ENCODE results near the gene NT5C1B. TPM values are rescaled to one million over a fixed set of nuclear protein-coding genes. Genes with fewer than 3 reads are reported as not detected.

NT5C1B gene
- total RNA-seq, 1 donor from 2014 or later: not detected

- DNase-seq (ENCODE audit: low read depth in 2 of 2): no peak
Measured at GRCh38 chr2:18551169-18551568, 38.2 kb downstream of the NT5C1B start.

- no peak for DNase-seq (ENCODE audit: low read depth in 2 of 2)
Measured at GRCh38 chr2:18550433-18550832, 38.9 kb downstream of the NT5C1B start.

GRCh38 chr2:18549083-18549482 is 40.3 kb downstream of the NT5C1B start:
- DNase-seq (ENCODE audit: low read depth in 2 of 2): no peak

GRCh38 chr2:18548621-18549020 is 40.7 kb downstream of the NT5C1B start:
- no peak for DNase-seq (ENCODE audit: low read depth in 2 of 2)

- DNase-seq (ENCODE audit: low read depth in 2 of 2): no peak
Measured at GRCh38 chr2:18546567-18546966, 42.8 kb downstream of the NT5C1B start.

- peak in 1 of 2 donors; percentile 50 for DNase-seq (ENCODE audit: low read depth in 2 of 2)
Measured at GRCh38 chr2:18545384-18545783, 44.0 kb downstream of the NT5C1B start.

- no peak for DNase-seq (ENCODE audit: low read depth in 2 of 2)
Measured at GRCh38 chr2:18544171-18544570, 45.2 kb downstream of the NT5C1B start.

- no peak for DNase-seq (ENCODE audit: low read depth in 2 of 2)
Measured at GRCh38 chr2:18540872-18541271, 48.5 kb downstream of the NT5C1B start.

- no peak for DNase-seq (ENCODE audit: low read depth in 2 of 2)
Measured at GRCh38 chr2:18536697-18537096, 52.7 kb downstream of the NT5C1B start.

- peak in 1 of 2 donors; percentile 61 for DNase-seq (ENCODE audit: low read depth in 2 of 2)
Measured at GRCh38 chr2:18536100-18536499, 53.3 kb downstream of the NT5C1B start.

GRCh38 chr2:18531194-18531593 is 58.2 kb downstream of the NT5C1B start:
- no peak for DNase-seq (ENCODE audit: low read depth in 2 of 2)

GRCh38 chr2:18527822-18528221 is 61.5 kb downstream of the NT5C1B start:
- DNase-seq (ENCODE audit: low read depth in 2 of 2): no peak

- peak; percentile 11 to 24 for DNase-seq (ENCODE audit: low read depth in 2 of 2)
Measured at GRCh38 chr2:18527326-18527725, 62.0 kb downstream of the NT5C1B start.

GRCh38 chr2:18526429-18526828 is 62.9 kb downstream of the NT5C1B start:
- DNase-seq (ENCODE audit: low read depth in 2 of 2): no peak

- no peak for DNase-seq (ENCODE audit: low read depth in 2 of 2)
Measured at GRCh38 chr2:18525852-18526251, 63.5 kb downstream of the NT5C1B start.

GRCh38 chr2:18525236-18525635 is 64.1 kb downstream of the NT5C1B start:
- DNase-seq (ENCODE audit: low read depth in 2 of 2): no peak

- DNase-seq (ENCODE audit: low read depth in 2 of 2): no peak
Measured at GRCh38 chr2:18522484-18523146, 66.8 kb downstream of the NT5C1B start.

GRCh38 chr2:18520451-18521425 is 68.6 kb downstream of the NT5C1B start:
- DNase-seq (ENCODE audit: low read depth in 2 of 2): peak; percentile 55 to 74

- DNase-seq (ENCODE audit: low read depth in 2 of 2): no peak
Measured at GRCh38 chr2:18519914-18520450, 69.4 kb downstream of the NT5C1B start.

GRCh38 chr2:18518116-18519111 is 71.0 kb downstream of the NT5C1B start:
- peak in 1 of 2 donors; percentile 10 for DNase-seq (ENCODE audit: low read depth in 2 of 2)

- DNase-seq (ENCODE audit: low read depth in 2 of 2): no peak
Measured at GRCh38 chr2:18517386-18517785, 72.0 kb downstream of the NT5C1B start.
